Adrenal gland (tissue), 12 donors: ENCODE data around the gene LUC7L3. TPM values are rescaled to one million over a fixed set of nuclear protein-coding genes. Genes with fewer than 3 reads are reported as not detected.
"Not testable (repeated sequence)": the region's sequence is repeated elsewhere in the genome, so short reads cannot be mapped to it uniquely, and the experiment has no call there.

ENCODE experiments used
- DNase-seq, 7 donors: peaks; one replicate each; pipeline ENCODE4 v3.0.0-alpha.2; 2019 to 2020
- H3K27ac ChIP-seq, 5 donors: fragments of 200-600 bp; sonication (generic) in 4 of 5; 1 replicate in 3 of 5; 2 replicates in 2 of 5; pipeline versions ENCODE4 v1.5.1 to v1.8.0; 2016 to 2020; ENCODE audit warnings: mild to moderate bottlenecking in 1 of 5
- H3K27me3 ChIP-seq: fragments of 200-600 bp; 2 replicates; pipeline ENCODE4 v1.8.0; 2021
- H3K36me3 ChIP-seq, 2 donors: fragments of 200-600 bp; replicated peaks in 1 of 2; 1 replicate in 1 of 2; 2 replicates in 1 of 2; pipeline versions ENCODE4 v1.5.1 to v1.8.0; 2018 to 2022
- H3K4me1 ChIP-seq, 2 donors: fragments of 200-600 bp; replicated peaks in 1 of 2; 1 replicate in 1 of 2; 2 replicates in 1 of 2; pipeline versions ENCODE4 v1.5.1 to v1.8.0; 2018 to 2021
- H3K4me3 ChIP-seq, 4 donors: fragments of 200-600 bp; sonication (generic) in 3 of 4; one replicate each; pipeline ENCODE4 v1.5.1; 2016 to 2018
- H3K9me3 ChIP-seq, 3 donors: fragments of 200-600 bp; sonication (generic) in 1 of 3; replicated peaks in 1 of 3; 1 replicate in 2 of 3; 2 replicates in 1 of 3; pipeline versions ENCODE4 v1.5.1 to v1.8.0; 2016 to 2021
- POLR2A ChIP-seq, 2 donors: fragments of 450-650 bp; IDR thresholded peaks; one replicate each; pipeline ENCODE4 v1.6.1; 2017; ENCODE audit warnings: antibody characterized with exemption in 2 of 2, mild to moderate bottlenecking in 2 of 2, moderate library complexity in 1 of 2
- WGBS, 4 donors: extraction: QIAGEN DNeasy Blood & Tissue Kit in 2 of 4; methylation state at CpG; one replicate each; pipeline versions ENCODE4 v1.1.5 to v1.1.7; 2013 to 2017; 5-methylcytosine and 5-hydroxymethylcytosine counted together
- intact Hi-C, 2 donors: fragments of 100-400 bp; cut with DNase I; formaldehyde crosslinking; loops; one replicate each; pipeline versions ENCODE4 v1.14.1 to v1.15.0; 2022 to 2023
- polyA plus RNA-seq, 3 donors: library from polyadenylated mRNA; stranded (reverse); fragments of 200-250 nt in 2 of 3; fragments of 350-450 nt in 1 of 3; fragmentation: Illumina TruSeq in 1 of 3; extraction: RNeasy Lipid Tissue Mini Kit (QIAGEN cat#74804) in 1 of 3; gene quantifications; one replicate each; pipeline ENCODE4 v1.2.3, GENCODE V29; 2013 to 2014
- total RNA-seq, 9 donors: library from RNA; depleted of rRNA in 4 of 9; stranded (reverse); fragments of >200 nt in 4 of 9; fragments of 120-200 nt in 1 of 9; fragmentation: NEBNext Ultra II Directional in 1 of 9; extraction: Animal tissue kit (Norgen Biotek cat#: 25700) in 1 of 9; gene quantifications; one replicate each; pipeline versions ENCODE4 v1.1.0 to v1.2.4, GENCODE V29; 2013 to 2023
- TF ChIP-seq, protein P1 (sequence below), 6 experiments: fragments of 450-650 bp in 4 of 6; fragments of 200-600 bp in 2 of 6; sonication (generic) in 1 of 6; IDR thresholded peaks; 1 replicate in 5 of 6; 2 replicates in 1 of 6; pipeline versions ENCODE4 v1.5.1 to v1.8.0; 2016 to 2021; ENCODE audit warnings: antibody characterized with exemption in 6 of 6, mild to moderate bottlenecking in 2 of 6, moderate library complexity in 1 of 6
- donor health status: healthy with polysubstance abuse.
- donor health status: Bipolar disorder and iron deficiency.
- donor health status: DM: yes; HTN: yes; CAD: no.
- donor health status: DM: no; HTN: no; CAD: no.
- donor health status: DM: no; HTN: no; CAD: no.
- donor health status: DM: yes; HTN: yes; CAD: no.

Gene LUC7L3
- total and polyA plus RNA-seq, 12 donors, result 16.1 to 248 (median 89.2) TPM

DNA sequence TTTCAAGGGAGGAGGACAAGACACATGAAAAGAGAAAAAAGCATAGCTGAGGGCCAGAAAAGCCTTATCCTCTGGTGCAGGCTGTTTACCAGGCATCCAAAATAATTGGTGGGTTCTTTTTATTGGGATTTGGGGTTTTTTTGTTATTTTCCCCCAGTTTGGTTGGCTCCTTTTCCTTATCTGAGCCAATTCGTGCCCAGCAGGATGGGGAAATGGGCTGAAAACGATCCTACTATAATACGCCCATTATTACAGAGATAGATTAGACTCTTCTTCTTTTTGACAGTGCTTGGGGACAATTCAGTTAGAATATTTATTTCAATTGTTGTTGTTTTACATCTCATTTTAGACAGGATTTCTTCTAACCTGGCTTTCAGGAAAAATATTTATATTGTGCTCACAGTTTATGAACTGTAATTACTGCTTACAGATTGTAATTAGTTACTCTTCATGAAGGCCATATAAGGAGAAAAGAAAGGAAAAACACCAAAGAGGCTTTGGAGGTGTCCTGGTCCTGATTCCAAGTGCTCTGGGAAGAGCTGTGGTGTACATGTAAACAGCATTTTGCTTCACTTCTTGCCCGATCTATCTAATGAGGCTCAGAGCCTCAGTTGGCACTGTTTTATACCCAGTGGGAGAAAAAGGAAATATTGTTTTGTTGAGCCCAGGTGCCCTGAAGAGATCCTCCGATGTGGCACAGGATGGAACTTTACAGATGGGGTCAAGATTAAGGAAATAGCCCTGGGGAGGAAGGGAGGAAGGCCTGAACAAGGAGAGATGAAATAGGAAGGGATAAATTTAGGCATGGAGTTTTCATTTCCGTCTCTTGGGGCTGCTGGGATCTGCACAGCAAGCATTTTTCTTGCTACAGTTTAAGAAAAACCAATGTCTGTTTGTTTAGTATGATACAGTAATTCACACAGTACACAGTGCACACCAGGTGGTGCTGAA is 11.1 kb upstream of the LUC7L3 start:
- peak overlapping the region; percentile 51 to 97 (median 96) for H3K27ac ChIP-seq
- H3K4me1 ChIP-seq, result peaks cover 24 to 49% of the 10 kb centered on the region in 2 donors

DNA sequence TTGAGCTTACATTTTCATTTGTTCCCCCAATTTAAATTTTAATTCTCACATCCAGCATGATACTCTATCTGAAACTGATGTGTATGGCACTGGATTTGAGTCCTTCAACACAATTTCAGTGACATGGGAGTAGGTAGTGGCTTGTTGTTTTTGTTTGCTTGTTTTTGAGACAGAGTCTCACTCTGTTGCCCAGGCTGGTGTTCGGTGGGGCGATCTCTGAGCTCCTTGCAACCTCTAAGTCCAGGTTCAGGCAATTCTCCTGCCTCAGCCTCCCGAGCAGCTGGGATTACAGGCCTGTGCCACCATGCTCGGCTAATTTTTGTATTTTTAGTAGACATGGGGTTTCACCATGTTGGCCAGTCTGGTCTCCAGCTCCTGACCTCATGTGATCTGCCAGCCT is 10.3 kb upstream of the LUC7L3 start:
- WGBS, 4 donors, result 84 to 92% (median 87%) methylated on average over 4 of the region's 4 CpGs
- Histone ChIP-seq H3K27ac (peak overlapping the region; percentile 51 to 97 (median 96)), H3K4me1 (peaks cover 24 to 42% of the 10 kb centered on the region in 2 donors), H3K4me3 (peak overlapping the region in 1 of 4 donors; percentile 64)
- DNase-seq, H3K27me3 ChIP-seq, intact Hi-C loops, H3K9me3 ChIP-seq, H3K36me3 ChIP-seq: not testable (repeated sequence)

More for the DNA sequence above, 11.1 kb upstream of the LUC7L3 start:
- Histone ChIP-seq H3K4me3 (peak overlapping the region in 1 of 4 donors; percentile 64), H3K36me3 (no peaks in the 10 kb centered on the region), H3K27me3 (no peaks in the 10 kb centered on the region), H3K9me3 (no peaks in the 10 kb centered on the region)
- WGBS, 4 donors, result 10 to 13% (median 12%) methylated on average over 6 of the region's 6 CpGs
- intact Hi-C loops, result no loop called here
- peak in 1 of 2 donors; percentile 76 for TF ChIP-seq POLR2A (IDR thresholded peaks at IDR 0.05)
- TF ChIP-seq, protein P1, sequence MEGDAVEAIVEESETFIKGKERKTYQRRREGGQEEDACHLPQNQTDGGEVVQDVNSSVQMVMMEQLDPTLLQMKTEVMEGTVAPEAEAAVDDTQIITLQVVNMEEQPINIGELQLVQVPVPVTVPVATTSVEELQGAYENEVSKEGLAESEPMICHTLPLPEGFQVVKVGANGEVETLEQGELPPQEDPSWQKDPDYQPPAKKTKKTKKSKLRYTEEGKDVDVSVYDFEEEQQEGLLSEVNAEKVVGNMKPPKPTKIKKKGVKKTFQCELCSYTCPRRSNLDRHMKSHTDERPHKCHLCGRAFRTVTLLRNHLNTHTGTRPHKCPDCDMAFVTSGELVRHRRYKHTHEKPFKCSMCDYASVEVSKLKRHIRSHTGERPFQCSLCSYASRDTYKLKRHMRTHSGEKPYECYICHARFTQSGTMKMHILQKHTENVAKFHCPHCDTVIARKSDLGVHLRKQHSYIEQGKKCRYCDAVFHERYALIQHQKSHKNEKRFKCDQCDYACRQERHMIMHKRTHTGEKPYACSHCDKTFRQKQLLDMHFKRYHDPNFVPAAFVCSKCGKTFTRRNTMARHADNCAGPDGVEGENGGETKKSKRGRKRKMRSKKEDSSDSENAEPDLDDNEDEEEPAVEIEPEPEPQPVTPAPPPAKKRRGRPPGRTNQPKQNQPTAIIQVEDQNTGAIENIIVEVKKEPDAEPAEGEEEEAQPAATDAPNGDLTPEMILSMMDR (IDR thresholded peaks at IDR 0.05), result no peak
- no peak for DNase-seq

DNA sequence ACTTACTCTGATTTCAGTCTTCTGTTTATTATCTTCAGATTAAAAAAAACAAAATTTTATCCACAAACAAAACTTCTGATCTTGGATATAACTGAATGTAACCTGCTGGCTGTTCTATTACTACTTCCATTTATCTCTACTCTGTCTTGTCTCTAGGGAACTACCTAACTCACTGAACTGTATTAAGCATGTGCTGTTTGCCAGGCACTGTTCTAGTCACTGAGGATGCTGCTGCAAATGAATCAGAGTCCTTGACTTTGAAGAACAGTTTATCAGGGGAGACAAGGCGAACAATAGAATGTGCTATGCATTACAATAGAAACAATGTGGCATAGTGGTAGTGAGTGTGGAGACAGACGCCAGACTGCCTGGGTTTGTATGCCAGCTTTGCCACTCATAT is 9.4 kb upstream of the LUC7L3 start:
- no peak for TF ChIP-seq POLR2A (IDR thresholded peaks at IDR 0.05)
- TF ChIP-seq, protein P1 (IDR thresholded peaks at IDR 0.05), result no peak
- WGBS, 4 donors, result 56 to 71% (median 64%) methylated on average over 2 of the region's 2 CpGs
- Histone ChIP-seq H3K9me3 (no peaks in the 10 kb centered on the region), H3K27me3 (no peaks in the 10 kb centered on the region), H3K36me3 (no peaks in the 10 kb centered on the region), H3K4me3 (no peak overlapping the region), H3K4me1 (peaks cover 24 to 41% of the 10 kb centered on the region in 2 donors), H3K27ac (no peak overlapping the region)
- DNase-seq, result no peak
- intact Hi-C loops, result no loop called here

DNA sequence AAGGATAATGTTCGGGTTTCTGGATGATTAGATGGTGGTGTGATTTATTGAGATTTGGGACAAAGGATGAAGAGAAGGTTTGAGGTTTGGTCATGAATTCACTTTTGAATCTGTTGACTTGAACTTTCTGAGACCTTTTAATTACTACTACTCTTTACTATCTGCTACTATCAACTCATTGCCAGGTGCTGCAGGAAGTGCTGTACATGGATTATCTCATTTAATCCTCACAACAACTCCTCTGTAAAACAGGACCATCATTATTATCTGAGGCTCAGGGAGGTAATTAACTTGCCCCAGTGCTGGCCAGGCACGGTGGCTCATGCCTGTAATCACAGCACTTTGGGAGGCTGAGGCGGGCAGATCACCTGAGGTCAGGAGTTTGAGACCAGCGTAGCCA is 8.8 kb upstream of the LUC7L3 start:
- Histone ChIP-seq H3K36me3 (no peaks in the 10 kb centered on the region), H3K9me3 (no peaks in the 10 kb centered on the region), H3K27me3 (no peaks in the 10 kb centered on the region), H3K4me1 (peaks cover 24 to 36% of the 10 kb centered on the region in 2 donors), H3K4me3 (no peak overlapping the region), H3K27ac (no peak overlapping the region)
- TF ChIP-seq, protein P1 (IDR thresholded peaks at IDR 0.05), result no peak
- no peak for TF ChIP-seq POLR2A (IDR thresholded peaks at IDR 0.05)
- DNase-seq, result no peak
- intact Hi-C loops, result no loop called here
- WGBS, 4 donors, result 91 to 96% (median 93%) methylated on average over 4 of the region's 4 CpGs
